Hippocampal formation (tissue), 2 donors: Measurements from ENCODE around the gene NEUROD6.

Source experiments
- DNase-seq, 2 donors: peaks; one replicate each; lab custom pipeline; 2025; lab: John Stamatoyannopoulos, UW

Gene NEUROD6

GRCh38 chr7:31335161-31335856, 5.2 kb downstream of the NEUROD6 start:
- DNase-seq, result no peak

GRCh38 chr7:31333291-31333690, 7.2 kb downstream of the NEUROD6 start:
- DNase-seq, result no peak

GRCh38 chr7:31327071-31327470, 13.5 kb downstream of the NEUROD6 start:
- no peak for DNase-seq

- no peak for DNase-seq
Observed at GRCh38 chr7:31326416-31326815, 14.1 kb downstream of the NEUROD6 start.

- DNase-seq, result no peak
Observed at GRCh38 chr7:31323101-31323500, 17.4 kb downstream of the NEUROD6 start.

GRCh38 chr7:31320675-31321074, 19.9 kb downstream of the NEUROD6 start:
- DNase-seq, result no peak

- no peak for DNase-seq
Observed at GRCh38 chr7:31318313-31318712, 22.2 kb downstream of the NEUROD6 start.

- DNase-seq, result no peak
Observed at GRCh38 chr7:31316876-31317275, 23.6 kb downstream of the NEUROD6 start.

- DNase-seq, result no peak
Observed at GRCh38 chr7:31315758-31316157, 24.8 kb downstream of the NEUROD6 start.

- no peak for DNase-seq
Observed at GRCh38 chr7:31314781-31315180, 25.7 kb downstream of the NEUROD6 start.

- DNase-seq, result no peak
Observed at GRCh38 chr7:31312889-31313288, 27.6 kb downstream of the NEUROD6 start.

- DNase-seq, result no peak
Observed at GRCh38 chr7:31311552-31311951, 29.0 kb downstream of the NEUROD6 start.

- no peak for DNase-seq
Observed at GRCh38 chr7:31310321-31310935, 30.1 kb downstream of the NEUROD6 start.

- no peak for DNase-seq
Observed at GRCh38 chr7:31309407-31309806, 31.1 kb downstream of the NEUROD6 start.

- no peak for DNase-seq
Observed at GRCh38 chr7:31308652-31309051, 31.9 kb downstream of the NEUROD6 start.

GRCh38 chr7:31307972-31308371, 32.6 kb downstream of the NEUROD6 start:
- DNase-seq, result no peak

GRCh38 chr7:31305260-31305659, 35.3 kb downstream of the NEUROD6 start:
- no peak for DNase-seq

GRCh38 chr7:31304446-31304845, 36.1 kb downstream of the NEUROD6 start:
- DNase-seq, result no peak

- no peak for DNase-seq
Observed at GRCh38 chr7:31302356-31302755, 38.2 kb downstream of the NEUROD6 start.

- no peak for DNase-seq
Observed at GRCh38 chr7:31299336-31299735, 41.2 kb downstream of the NEUROD6 start.

- DNase-seq, result no peak
Observed at GRCh38 chr7:31290601-31291000, 49.9 kb downstream of the NEUROD6 start.
